ENCODE data around the gene CPT1A. TPM values are rescaled to one million over a fixed set of nuclear protein-coding genes. Genes with fewer than 3 reads are reported as not detected.

CPT1A gene
- total RNA-seq, 4 donors from 2014 or later = 6.9 to 32.1 (median 12.9) TPM

DNA sequence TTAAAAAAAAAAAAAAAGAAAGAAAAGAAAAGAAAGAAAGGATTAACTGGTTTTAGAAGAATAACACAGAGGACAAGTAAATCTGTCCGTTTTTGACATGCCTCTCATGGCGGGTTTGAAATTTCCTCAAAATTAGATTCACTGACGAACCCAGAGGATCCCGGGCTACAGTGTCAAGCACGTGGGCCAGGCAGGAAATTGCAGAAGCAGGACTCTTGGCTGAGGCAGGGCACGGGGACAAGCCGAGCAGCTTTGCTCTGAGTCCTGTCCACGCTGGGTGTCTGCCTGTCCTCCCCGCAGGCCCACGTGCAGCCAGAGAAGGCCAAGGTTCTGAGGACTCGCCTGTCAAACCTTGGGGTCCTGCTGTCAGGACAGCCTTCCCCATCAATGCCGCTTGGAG, 132.7 kb downstream of the CPT1A start:
- intact Hi-C loops (cut with DNase I; ENCODE audit: low total_unique reads) = no loop called here
- no peak overlapping the region for H3K27ac ChIP-seq
- ATAC-seq = no peak

GRCh38 chr11:68707527-68707926, 134.2 kb downstream of the CPT1A start:
- intact Hi-C loops (cut with DNase I; ENCODE audit: low total_unique reads) = no loop called here
- ATAC-seq = no peak
- in situ Hi-C loops (cut with MboI; ENCODE audit: low sequenced_read_pairs in 4 of 4) = no loop called here

More for the DNA sequence above, 132.7 kb downstream of the CPT1A start:
- DNase-seq = no peak
- Histone ChIP-seq H3K36me3 (no peaks in the 10 kb centered on the region), H3K4me1 (no peaks in the 10 kb centered on the region), H3K4me3 (no peak overlapping the region), H3K27me3 (peaks cover 0 to 16% (median 2%) of the 10 kb centered on the region in 3 donors), H3K9me3 (no peaks in the 10 kb centered on the region)
- TF ChIP-seq POLR2A (IDR thresholded peaks at IDR 0.05) = no peak
- no peak for TF ChIP-seq CTCF (IDR thresholded peaks at IDR 0.05 in 4 of 5, conservative IDR thresholded peaks at IDR 0.05 in 1 of 5)
- in situ Hi-C loops (cut with MboI; ENCODE audit: low sequenced_read_pairs in 4 of 4) = no loop called here

GRCh38 chr11:68704887-68705286, 136.8 kb downstream of the CPT1A start:
- DNase-seq (no peak), ATAC-seq (no peak)
- no peak overlapping the region for H3K27ac ChIP-seq
- H3K36me3 ChIP-seq = no peaks in the 10 kb centered on the region
- in situ Hi-C loops (cut with MboI; ENCODE audit: low sequenced_read_pairs in 4 of 4) = no loop called here
- no peak overlapping the region for H3K4me3 ChIP-seq
- H3K4me1 ChIP-seq = no peaks in the 10 kb centered on the region
- H3K27me3 ChIP-seq = peaks cover 10 to 39% (median 12%) of the 10 kb centered on the region in 3 donors
- intact Hi-C loops (cut with DNase I; ENCODE audit: low total_unique reads) = no loop called here
- TF ChIP-seq POLR2A (IDR thresholded peaks at IDR 0.05) = no peak
- TF ChIP-seq CTCF (IDR thresholded peaks at IDR 0.05 in 4 of 5, conservative IDR thresholded peaks at IDR 0.05 in 1 of 5) = no peak
- no peaks in the 10 kb centered on the region for H3K9me3 ChIP-seq

More at GRCh38 chr11:68707527-68707926, 134.2 kb downstream of the CPT1A start:
- DNase-seq = no peak
- no peak for TF ChIP-seq POLR2A (IDR thresholded peaks at IDR 0.05)
- no peak for TF ChIP-seq CTCF (IDR thresholded peaks at IDR 0.05 in 4 of 5, conservative IDR thresholded peaks at IDR 0.05 in 1 of 5)
- no peak overlapping the region for H3K27ac ChIP-seq
- H3K36me3 ChIP-seq = no peaks in the 10 kb centered on the region
- no peaks in the 10 kb centered on the region for H3K4me1 ChIP-seq
- H3K9me3 ChIP-seq = no peaks in the 10 kb centered on the region
- peaks cover 0 to 21% (median 2%) of the 10 kb centered on the region in 3 donors for H3K27me3 ChIP-seq
- no peak overlapping the region for H3K4me3 ChIP-seq

Other genes with a start within 250 kb of the CPT1A start
- not detected for gene GAL, start 157.4 kb downstream of the CPT1A start, total RNA-seq
- gene TESMIN, start 90.4 kb downstream of the CPT1A start, total RNA-seq = under 1 TPM in 2 of 4 donors, not detected in 2; 0.16 to 0.17 TPM
- 10 to 100 TPM; 61.0 to 75.5 (median 64.6) TPM for gene MRPL21, start 61.9 kb upstream of the CPT1A start, total RNA-seq
- 10 to 100 TPM; 15.5 to 22.3 (median 18.1) TPM for gene IGHMBP2, start 62.0 kb upstream of the CPT1A start, total RNA-seq
- not detected for gene MRGPRD, start 139.1 kb upstream of the CPT1A start, total RNA-seq
- 1 to 10 TPM; 1.8 to 6.7 (median 4.7) TPM for gene MRGPRF, start 171.3 kb upstream of the CPT1A start, total RNA-seq
- gene TPCN2, start 207.0 kb upstream of the CPT1A start, total RNA-seq = 1 to 10 TPM; 1.4 to 4.1 (median 3.3) TPM